ENCODE data around the gene ANKRD28.

Gene ANKRD28

DNA sequence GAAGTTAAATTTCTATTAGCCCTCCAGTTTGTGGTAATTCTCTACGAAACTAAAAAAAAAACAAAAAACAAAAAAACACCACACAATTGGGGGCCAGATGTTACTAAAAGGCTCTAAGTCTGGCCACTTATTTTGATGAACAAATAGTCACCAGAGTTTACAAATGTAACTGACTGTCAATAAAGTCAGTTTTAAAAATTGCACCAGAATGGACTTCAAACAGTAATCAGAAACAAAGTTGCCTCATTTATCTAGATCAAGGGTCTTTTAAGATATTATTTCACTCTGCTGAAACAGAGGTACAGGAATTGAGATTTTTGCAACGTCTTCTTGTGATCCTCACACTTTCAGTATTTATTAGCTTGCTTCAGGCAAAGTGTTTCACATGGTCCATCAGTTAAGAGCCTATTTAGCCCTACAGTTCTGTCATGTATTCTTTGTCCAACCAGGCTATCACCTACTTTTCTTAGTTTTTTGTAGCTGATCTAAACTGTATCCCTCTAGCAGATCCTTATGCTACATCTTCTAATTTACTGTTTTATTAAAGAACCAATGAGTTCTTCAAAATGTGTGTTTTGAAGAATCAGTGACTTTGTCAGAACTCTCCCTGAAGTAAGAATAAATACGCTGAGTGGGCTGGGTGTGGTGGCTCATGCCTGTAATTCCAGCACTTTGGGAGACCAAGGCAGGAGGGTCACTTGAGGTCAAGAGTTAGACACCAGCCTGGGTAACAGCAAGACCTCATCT, 74.7 kb downstream of the ANKRD28 start:
- DNase-seq (ENCODE audit: low read depth): no peak

DNA sequence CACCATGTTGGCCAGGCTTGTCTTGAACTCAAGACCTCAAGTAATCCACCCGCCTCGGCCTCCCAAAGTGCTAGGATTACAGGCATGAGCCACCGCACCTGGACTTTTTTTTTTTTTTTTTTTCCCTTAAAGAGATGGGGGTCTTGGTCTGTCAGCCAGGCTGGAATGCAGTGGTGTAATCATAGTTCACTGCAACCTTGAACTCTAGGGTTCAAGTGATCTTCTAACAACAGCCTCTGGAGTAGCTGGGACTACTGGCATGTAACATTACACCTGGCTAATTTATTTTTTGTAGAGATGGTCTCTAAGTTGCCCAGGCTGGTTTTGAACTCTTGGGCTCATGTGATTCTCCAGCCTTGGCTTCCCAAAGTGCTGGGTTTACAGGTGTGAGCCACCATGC, 81.6 kb downstream of the ANKRD28 start:
- no peak for DNase-seq (ENCODE audit: low read depth)

DNA sequence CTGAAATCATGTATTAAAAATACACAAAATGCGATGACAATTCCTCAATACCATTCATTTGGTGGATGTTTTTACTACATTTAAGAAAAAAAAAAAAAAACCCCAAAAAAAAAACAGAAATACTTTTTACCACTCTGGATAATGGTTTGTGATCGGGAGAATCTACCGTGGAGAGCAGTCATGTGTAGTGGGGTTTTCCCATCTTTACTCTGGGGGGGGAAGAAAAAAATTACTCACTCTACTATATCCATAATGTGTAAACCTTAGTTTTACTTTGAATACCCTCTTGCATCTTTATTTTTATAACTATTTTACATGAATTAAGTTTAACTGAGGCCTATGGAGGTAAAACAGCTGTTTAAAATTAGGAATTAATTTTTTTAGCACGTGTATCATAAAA, 83.3 kb downstream of the ANKRD28 start:
- no peak for DNase-seq (ENCODE audit: low read depth)

DNA sequence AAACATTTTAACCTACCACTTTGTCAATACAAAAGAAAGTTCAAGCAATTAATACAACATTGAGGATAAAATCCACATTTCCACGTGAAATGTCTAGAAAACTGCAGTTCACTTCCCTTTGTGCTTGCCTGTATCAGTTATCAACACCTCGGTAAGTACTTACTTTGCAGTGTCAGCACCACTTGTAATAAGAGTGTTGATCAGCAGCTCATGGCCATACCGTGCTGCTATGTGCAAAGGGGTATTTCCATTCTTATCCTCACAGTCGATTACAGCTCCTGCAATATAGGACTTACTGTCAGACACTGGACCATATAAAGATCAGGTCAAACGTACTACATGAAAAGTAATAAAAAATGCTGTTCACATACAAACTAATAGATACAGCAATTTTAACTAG, 84.4 kb downstream of the ANKRD28 start:
- no peak for DNase-seq (ENCODE audit: low read depth)

DNA sequence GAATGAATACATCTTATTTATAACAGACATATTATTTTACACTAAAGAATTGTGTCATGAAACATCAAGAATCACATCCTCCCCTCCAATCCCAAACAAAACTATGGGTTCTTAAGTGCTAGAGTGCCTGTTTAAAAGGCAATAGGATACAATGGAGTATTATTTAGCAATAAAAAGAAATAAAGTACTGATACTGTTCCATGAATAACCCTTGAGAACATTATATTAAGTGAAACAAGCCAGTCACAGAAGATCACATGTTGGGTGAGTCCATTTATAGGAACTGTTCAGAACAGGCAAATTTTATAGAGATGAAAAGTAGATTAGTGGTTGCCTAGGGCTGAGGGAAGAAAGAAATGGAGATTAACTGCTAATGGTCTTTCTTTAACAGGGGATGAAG, 86.5 kb downstream of the ANKRD28 start:
- no peak for DNase-seq (ENCODE audit: low read depth)

DNA sequence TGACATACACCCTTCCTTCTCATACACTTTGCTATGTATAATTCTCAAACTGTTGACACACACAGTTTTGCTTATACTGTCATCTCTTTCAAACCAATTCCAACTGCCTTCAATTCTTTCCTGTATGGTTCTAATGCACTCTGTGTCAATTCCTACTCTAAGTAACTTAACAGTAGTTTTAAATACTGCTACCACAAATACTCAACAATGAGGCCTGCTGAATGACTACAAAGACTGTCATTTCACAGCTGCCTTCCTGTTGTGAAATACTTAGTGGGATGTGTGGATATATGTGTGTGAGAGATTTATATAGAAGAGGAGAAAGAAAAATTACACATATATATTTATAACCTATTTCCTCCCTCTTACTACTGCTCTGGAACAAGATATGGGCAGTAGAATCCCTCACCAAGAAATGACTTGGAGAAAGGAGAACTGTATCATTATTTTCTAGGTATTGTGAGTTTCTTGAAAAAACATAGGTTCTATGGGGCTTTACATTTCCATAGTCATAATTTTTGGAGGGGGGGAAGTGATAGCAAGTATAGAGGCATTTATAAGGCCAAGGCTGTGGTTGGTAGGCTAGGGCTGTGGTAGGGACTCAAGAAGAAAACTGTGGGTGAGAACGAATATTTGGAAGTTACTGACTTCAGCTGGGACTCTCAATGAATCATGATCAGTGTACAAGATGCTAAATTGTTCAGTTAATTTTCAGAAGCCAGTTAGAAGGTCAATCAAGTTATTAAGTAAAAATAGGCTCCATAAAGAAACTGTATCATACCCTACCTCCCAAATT, 88.7 kb downstream of the ANKRD28 start:
- peak; percentile 19 for DNase-seq (ENCODE audit: low read depth)

DNA sequence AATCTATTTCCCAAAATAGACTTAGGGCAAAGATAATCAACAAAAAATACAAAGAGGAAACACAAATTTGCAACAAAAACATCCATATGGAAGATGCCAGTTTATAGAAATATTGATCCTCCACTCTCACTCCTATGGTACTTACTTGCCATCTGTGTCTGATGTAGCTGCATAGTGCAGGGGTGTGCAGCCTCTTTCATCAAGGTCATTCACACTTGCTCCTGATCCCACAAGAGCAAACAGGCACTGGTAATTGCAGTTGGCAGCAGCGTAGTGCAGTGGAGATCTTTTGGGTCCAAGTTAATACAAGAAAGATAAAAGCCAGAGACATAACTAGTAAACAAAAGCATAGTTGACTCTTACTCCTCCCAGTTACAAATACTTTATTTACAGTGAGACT, 90.0 kb downstream of the ANKRD28 start:
- no peak for DNase-seq (ENCODE audit: low read depth)

DNA sequence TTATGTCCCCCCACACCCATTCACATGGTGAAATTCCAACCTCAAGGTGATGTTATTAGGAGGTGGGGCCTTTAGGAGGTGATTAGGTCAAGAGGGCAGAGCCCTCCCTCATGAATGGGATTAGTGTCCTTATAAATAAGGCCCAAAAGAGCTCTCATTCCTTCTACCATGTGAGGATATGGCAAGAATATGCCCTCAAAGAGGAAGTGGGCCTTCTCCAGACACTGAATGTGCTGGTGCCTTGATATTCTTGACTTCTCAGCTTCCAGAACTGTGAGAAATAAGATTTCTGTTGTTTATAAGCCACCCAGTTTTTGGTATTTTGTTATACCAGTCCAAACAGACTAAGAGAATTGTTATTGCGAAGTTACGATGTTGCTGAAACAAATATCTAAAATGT, 94.4 kb downstream of the ANKRD28 start:
- no peak for DNase-seq (ENCODE audit: low read depth)

DNA sequence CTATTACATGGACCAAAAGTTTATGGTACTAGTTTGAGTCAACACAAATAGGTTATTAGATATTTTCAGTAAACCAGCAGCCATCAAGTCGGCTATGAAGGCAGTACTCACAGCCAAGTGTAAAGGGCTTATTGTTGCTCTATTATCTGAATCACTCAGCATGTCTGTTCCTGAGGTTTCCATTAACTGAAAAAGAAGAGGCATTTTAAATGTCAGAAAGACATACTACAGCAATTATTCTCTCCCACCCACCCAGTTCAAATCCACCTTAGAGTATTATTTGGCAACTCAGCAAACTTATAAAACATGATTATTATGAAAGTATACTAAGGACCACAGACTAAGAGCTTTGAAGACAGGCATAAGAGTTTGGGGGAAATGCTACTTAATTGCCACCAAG, 103.2 kb downstream of the ANKRD28 start:
- no peak for DNase-seq (ENCODE audit: low read depth)

DNA sequence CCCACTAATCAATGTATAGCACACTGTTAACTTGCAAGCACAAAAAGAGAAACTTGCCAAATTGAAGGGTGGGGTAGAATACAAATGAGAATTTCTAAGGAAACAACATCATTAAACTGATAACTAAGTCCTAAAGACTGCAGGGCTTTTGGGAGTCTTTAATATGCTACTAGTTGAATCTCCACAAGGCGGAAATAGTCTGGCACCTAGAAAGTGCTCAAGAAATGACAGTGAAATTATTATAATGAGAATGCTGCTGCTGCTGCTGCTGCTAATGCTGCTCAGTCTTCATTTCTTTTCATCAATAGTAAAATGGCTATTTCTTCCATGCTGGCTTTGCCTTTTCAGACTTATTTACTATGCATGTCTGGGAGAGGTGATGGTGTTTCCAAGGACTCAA, 104.4 kb downstream of the ANKRD28 start:
- no peak for DNase-seq (ENCODE audit: low read depth)

DNA sequence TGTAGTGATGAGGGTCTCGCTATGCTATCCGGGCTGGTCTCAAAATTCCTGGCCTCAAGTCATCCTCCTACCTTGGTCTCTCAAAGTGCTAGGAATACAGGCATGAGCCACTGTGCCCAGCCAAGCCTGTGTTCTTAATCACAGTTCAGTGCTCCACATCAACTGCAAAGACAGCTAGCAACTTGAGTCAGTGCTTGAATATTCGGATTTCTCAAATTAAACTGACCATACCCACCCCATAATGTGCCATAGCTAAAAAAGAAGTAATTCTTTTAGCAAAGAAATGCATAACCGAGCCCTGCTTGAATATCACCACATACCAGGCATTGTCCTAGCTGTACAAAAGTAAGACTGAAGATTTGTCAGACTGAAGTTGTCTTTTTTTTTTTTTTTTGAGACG, 107.0 kb downstream of the ANKRD28 start:
- no peak for DNase-seq (ENCODE audit: low read depth)

DNA sequence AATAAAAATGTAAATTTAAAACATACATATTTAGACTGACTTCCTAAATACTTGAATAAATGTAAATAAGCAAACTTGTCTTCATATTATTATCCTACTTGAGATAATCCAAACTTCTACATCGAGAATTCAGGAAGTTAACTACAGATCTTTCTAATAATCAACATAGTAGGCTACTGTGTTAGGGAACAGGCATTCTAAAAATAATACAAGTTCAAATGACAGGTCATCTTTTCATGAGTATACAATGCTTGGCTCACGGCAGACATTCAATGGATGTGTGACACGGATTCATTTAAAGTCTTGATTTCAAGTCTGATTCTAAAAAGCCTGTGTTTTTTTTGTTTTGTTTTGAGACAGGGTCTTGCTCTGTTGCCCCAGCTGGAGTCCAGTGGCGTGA, 107.5 kb downstream of the ANKRD28 start:
- DNase-seq (ENCODE audit: low read depth): no peak

DNA sequence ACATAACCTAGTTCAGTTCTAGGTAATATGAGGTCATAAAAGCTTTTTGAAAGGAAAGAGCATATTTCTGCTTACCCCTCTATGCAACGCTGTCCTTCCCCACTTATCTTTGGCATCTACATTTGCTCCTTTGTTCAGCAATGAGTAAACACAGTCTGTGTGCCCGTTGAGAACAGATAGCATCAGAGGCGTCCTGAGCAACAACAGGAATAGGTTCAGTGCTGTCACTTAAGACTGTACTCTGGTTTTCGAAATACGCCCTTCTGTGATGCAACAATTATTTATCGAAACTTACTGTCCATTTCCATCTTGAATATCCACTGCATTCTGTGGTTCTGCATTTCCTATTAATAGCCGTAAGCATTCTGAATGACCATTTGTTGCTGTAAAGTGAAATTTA, 111.9 kb downstream of the ANKRD28 start:
- DNase-seq (ENCODE audit: low read depth): no peak

DNA sequence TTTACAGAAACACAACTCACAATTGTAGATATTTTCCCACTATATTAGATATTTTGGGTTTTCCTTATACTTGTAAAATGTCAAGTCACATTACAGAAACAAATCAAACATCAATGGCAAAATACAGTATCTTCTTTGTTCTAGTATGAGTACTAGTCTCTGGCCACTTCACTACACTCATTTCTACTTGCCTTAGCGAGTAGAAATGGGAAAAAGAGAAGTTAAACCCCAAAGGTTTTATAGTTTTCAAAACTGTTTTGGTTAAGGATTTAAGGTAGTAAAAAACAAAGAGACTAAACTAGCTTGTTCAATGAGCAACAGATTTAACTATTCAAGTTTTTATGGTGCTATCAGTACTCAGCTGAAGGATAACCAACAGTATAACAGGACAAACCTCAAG, 114.5 kb downstream of the ANKRD28 start:
- DNase-seq (ENCODE audit: low read depth): no peak

DNA sequence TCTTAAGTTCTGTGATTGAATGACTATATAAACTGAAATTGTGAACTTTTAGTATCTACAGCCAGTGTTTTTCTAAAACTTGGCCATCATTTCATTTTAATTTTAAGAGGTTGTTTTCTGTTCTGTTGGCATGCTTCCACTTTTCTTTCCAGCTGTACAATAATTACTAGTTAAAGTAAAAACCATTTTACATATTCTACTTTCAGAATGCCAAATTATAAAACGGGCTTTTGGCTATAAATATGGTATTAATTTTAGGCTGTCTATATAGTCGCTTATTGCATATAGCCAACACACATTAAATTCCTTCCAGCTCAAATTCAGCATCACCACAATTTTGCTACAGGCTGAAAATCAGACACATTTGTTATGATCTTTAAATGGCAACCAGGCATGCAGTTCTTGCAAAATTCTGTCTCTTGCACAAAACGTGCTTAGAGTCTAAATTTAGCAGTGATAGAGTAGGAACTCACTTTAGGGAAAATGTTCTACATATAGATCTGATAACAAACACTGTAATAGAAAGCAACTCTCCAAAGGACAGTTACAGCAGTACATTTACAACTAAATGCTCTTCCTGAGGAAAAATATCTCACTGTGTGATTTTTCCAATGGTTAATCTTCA, 115.1 kb downstream of the ANKRD28 start:
- peak; percentile 25 for DNase-seq (ENCODE audit: low read depth)

DNA sequence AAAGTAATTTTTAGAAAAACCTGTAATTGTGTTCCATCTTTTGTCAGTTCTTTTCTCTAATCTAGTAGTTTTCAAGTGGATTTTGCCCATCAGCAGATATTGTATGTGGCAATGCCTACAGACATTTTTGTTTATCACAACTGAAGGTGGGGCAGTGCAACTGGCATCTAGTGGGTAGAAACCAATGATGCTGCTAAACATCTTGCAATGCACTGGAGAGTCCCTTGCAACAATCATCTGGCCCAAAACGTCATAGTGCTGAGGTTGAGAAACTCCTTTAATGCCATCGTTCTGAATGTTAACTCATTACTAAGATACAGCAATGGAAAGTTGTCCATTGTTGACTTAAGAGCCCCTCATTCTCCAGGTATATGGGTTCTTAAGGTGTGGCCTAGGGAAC, 116.1 kb downstream of the ANKRD28 start:
- no peak for DNase-seq (ENCODE audit: low read depth)

DNA sequence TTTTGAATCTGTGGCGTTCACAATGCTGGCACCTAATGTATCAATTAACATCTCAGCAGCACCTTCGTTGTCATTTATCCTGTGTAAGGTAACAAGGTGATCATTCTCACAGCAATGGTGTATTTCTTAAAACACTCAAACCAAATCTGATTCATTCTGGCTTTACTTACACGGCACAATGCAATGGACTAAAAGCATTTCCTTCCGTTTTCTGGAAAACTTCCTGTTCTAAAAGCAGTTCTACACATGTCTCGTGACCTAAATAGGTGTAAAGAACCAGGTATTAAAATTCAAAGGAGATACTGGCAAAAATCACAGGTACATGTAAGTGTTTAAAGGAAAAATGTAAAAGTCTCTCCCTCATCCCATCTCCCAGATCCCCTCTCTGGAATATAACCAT, 118.5 kb downstream of the ANKRD28 start:
- DNase-seq (ENCODE audit: low read depth): no peak

DNA sequence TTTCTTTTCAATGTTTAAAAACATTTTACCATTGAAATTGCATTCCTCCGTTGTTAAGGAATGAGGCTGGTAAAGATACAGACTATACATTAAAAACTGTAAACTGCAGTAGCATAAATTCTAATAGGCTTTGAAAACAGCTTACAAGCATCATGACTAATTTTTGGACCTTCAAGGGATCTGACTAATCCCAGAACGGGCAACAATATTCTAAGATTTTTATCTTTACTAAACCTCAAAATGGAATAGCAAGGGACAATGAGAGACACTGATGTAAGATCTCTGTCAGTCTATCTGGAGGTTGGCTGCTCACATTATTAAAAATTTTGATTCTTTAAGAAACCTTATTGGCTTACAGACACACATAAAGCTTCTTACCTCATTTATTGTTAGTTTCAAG, 121.5 kb downstream of the ANKRD28 start:
- no peak for DNase-seq (ENCODE audit: low read depth)

DNA sequence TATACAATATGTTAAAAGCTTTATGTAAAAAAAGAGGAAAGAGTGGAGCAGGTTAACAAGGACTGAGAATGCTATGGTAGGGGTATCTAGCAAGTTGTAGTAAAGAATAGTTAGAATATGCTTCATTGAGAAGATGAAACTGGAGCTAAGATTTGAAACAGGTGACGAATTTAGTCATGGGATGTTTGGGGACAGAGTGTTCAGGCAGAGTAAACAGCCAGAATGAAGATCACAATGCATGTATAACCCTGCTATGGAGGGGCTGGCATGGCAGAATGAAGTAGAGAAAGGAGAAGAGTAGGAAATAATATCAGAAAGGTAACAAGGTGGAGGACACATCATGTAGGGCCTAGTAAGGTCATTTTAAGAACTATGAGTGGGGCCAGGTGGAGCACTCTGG, 124.2 kb downstream of the ANKRD28 start:
- no peak for DNase-seq (ENCODE audit: low read depth)

DNA sequence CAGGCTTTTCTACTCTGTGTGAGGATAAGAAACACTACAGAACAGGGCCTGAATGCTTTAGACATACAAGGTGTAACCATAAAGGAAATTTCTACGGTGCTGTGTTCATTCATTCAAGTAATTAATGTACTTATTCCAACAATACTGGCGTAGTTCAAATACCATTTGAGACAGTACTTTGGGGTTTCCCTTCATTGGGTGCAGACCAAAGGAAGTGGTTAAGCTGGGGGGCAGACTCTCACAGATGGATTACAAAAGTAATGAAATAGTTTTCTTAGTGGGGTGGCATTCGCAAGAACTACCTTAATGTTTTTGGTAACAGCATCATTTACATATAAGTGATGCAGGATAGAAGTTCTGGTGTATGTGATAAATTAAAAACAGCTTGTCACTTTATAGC, 130.3 kb downstream of the ANKRD28 start:
- no peak for DNase-seq (ENCODE audit: low read depth)

DNA sequence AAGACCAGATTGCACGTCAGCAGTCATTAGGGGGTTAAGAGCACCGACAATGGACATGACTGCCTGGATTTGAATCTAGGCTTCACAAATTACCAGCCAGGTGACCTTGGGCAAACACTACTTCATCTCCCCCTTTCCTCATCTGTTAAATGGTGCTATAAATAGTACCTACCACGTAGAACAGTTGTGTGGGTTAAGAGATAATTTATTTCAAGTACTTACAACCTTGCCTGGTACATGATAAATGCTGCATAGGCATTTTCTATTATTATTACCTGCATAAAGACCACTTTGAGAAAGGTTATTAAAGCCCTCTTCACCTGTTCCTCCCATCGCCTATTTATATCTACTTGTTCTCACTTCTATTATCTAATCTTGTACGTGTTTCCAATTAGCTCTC, 131.5 kb downstream of the ANKRD28 start:
- no peak for DNase-seq (ENCODE audit: low read depth)

DNA sequence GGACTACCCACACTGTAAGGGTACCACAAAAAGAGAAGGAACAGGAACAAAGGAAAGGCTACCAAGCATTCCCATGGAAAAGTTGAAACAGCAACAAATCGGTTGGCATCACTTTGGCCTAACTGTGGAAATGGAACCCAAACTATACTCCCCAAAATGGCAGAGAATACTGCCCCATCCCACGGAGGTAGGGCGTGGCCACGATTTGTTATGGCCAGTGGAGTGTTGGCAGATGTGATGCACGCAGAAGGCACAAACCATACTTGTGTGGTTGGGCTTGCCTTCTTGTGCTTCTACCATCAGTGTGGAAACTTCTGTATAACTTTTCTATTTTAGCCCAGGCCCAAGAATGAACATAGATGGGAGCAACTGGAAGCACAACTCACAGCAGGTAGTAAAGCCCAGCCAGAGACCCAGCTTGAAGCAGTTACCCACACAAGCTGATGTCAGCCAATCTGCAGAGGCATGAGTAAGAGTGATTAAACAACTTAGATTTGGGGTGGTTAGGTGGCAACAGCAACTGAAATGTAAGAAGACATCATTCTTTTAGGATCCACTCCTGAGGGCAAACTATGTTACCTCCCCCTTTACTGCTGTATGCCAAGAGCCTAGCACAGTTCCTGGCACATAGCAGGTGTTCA, 132.1 kb downstream of the ANKRD28 start:
- DNase-seq (ENCODE audit: low read depth): no peak

DNA sequence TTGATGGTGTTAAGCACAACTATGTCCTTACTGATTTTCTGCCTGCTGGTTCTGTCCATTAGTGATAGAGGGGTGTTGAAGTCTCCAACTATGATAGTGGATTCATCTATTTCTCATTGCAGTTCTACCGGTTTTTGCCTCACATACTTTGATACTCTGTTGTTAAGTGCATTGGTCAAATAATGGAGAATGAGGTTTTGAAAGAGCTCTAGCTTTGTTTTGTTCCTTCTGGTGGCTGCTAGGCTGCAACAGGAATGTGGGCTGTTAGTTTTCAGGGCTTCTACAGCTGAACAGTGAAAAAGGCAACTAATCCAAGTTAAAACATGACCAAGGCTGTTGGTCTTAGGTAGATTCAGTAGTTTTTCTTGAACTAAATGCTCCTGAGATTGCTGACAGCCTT, 133.6 kb downstream of the ANKRD28 start:
- DNase-seq (ENCODE audit: low read depth): no peak

Measured in GM04503 (cell line).